Parathyroid adenoma (tissue), 2 donors: ENCODE data around the gene MTTP.

ENCODE experiments used
- H2AFZ ChIP-seq: fragments of 300-600 bp; sonication (generic); one replicate; pipeline ENCODE4 v1.7.0; 2017; ENCODE audit warnings: antibody characterized with exemption, mild to moderate bottlenecking
- H3K27ac ChIP-seq: fragments of 300-600 bp; sonication (generic); one replicate; pipeline ENCODE4 v1.7.0; 2017
- H3K27me3 ChIP-seq: fragments of 300-600 bp; sonication (generic); one replicate; pipeline ENCODE4 v1.7.0; 2017; ENCODE audit warnings: low read length; ENCODE audit not compliant: control insufficient read depth, insufficient read depth
- H3K36me3 ChIP-seq: fragments of 300-600 bp; sonication (generic); one replicate; pipeline ENCODE4 v1.7.0; 2017; ENCODE audit warnings: low read length; ENCODE audit not compliant: control insufficient read depth, insufficient read depth
- H3K4me1 ChIP-seq: fragments of 300-600 bp; sonication (generic); one replicate; pipeline ENCODE4 v1.7.0; 2017; ENCODE audit warnings: control low read depth
- H3K4me2 ChIP-seq: fragments of 300-600 bp; sonication (generic); one replicate; pipeline ENCODE4 v1.7.0; 2017; ENCODE audit warnings: low read length
- H3K4me3 ChIP-seq: fragments of 300-600 bp; sonication (generic); one replicate; pipeline ENCODE4 v1.7.0; 2017; ENCODE audit warnings: low read depth, low read length
- H3K79me2 ChIP-seq: fragments of 300-600 bp; sonication (generic); one replicate; pipeline ENCODE4 v1.7.0; 2017; ENCODE audit warnings: control low read depth
- H3K9ac ChIP-seq: fragments of 300-600 bp; sonication (generic); one replicate; pipeline ENCODE4 v1.7.0; 2017; ENCODE audit warnings: mild to moderate bottlenecking
- H3K9me3 ChIP-seq: fragments of 300-600 bp; sonication (generic); one replicate; pipeline ENCODE4 v1.7.0; 2017; ENCODE audit warnings: low read length; ENCODE audit not compliant: control insufficient read depth
- TF ChIP-seq, protein P1 (sequence below): fragments of 300-600 bp; sonication (generic); IDR thresholded peaks from one replicate; pipeline ENCODE4 v1.7.0; 2017; ENCODE audit warnings: antibody characterized with exemption, mild to moderate bottlenecking
- donor health status: primary hyperparathyroidism.

Gene MTTP

DNA sequence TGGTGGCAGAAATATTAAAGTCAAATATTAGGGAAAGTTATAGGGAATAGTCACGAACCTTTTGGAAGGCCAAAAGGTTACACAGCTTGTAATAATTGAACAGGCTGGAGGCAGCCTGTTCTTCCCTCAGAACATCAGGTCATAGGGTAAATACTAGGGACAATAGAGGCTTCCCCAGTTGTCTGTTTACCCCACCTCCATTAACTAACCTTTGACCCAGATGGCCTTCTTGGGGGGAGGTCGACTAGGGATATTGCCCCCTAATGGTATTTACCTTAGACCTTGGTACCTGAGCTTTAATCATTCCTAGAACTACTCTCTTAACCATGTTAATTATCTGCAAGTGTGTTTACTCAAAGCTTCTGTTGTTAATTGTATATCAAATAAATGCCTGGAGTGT is 37.8 kb upstream of the MTTP start:
- Histone ChIP-seq H3K36me3 (no peaks in the 10 kb centered on the region), H3K27me3 (no peaks in the 10 kb centered on the region), H2AFZ (no peak overlapping the region), H3K9me3 (no peaks in the 10 kb centered on the region), H3K27ac (no peak overlapping the region), H3K4me1 (no peaks in the 10 kb centered on the region), H3K79me2 (no peaks in the 10 kb centered on the region), H3K4me3 (no peak overlapping the region), H3K9ac (no peak overlapping the region), H3K4me2 (no peak overlapping the region)
- TF ChIP-seq, protein P1, sequence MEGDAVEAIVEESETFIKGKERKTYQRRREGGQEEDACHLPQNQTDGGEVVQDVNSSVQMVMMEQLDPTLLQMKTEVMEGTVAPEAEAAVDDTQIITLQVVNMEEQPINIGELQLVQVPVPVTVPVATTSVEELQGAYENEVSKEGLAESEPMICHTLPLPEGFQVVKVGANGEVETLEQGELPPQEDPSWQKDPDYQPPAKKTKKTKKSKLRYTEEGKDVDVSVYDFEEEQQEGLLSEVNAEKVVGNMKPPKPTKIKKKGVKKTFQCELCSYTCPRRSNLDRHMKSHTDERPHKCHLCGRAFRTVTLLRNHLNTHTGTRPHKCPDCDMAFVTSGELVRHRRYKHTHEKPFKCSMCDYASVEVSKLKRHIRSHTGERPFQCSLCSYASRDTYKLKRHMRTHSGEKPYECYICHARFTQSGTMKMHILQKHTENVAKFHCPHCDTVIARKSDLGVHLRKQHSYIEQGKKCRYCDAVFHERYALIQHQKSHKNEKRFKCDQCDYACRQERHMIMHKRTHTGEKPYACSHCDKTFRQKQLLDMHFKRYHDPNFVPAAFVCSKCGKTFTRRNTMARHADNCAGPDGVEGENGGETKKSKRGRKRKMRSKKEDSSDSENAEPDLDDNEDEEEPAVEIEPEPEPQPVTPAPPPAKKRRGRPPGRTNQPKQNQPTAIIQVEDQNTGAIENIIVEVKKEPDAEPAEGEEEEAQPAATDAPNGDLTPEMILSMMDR, result no peak

DNA sequence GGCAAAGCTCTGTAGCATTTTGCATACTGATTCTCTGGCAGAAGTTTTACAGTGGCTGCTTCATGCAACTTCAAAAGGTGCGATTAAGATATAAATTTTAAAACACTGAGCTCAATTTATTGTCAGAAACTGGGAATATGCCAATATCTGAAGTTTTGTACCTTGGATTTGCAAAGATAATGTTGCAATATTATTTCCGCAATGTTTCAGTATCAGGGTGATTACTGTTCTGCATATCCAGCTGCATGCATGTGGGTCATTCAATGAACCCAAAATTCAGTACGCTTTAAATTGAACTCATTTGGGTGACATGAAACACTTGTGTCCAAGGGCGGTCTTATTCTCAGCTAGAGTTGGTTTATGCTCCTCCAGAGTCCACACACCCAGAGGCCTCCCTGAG is 37.0 kb upstream of the MTTP start:
- Histone ChIP-seq H3K36me3 (no peaks in the 10 kb centered on the region), H3K79me2 (no peaks in the 10 kb centered on the region), H3K9ac (no peak overlapping the region), H3K4me3 (no peak overlapping the region), H3K4me1 (no peaks in the 10 kb centered on the region), H3K4me2 (no peak overlapping the region), H3K27ac (no peak overlapping the region), H3K9me3 (no peaks in the 10 kb centered on the region), H2AFZ (no peak overlapping the region), H3K27me3 (no peaks in the 10 kb centered on the region)
- TF ChIP-seq, protein P1, result no peak

DNA sequence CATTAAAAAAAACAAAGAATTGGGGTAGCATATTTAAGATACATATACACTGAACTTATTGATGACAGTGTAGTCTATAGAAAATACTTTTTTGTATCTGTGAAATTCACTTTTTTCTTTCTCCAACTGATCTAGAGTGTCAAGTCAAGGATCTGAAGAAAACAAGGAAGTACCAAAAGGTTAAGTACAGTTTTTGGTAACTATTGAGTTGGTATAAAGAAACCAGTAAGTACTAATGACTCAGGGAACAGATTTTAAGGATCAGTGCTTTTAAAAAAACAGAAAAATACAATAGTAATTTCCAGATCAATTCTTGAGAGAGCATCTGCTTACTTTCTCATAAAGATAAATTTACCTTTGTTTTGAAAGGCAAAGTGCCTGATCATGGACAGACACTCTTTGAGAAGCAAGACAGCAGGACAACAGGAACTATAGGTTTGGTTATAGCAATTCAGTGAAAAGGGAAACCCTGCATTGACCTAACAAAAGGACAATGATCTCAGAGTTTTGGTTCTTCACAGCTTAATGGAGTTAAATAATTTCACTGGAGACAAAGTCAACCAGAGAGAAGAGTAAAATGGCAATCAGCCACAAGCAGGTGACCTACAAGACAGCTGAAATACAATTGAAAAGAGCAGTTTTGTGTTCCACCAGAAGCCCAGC is 34.2 kb upstream of the MTTP start:
- H3K27ac ChIP-seq, result no peak overlapping the region
- no peak overlapping the region for H3K9ac ChIP-seq
- H3K4me3 ChIP-seq, result no peak overlapping the region
- no peak overlapping the region for H2AFZ ChIP-seq
- no peaks in the 10 kb centered on the region for H3K4me1 ChIP-seq
- no peak overlapping the region for H3K4me2 ChIP-seq
- TF ChIP-seq, protein P1, result no peak
- H3K79me2 ChIP-seq, result no peaks in the 10 kb centered on the region
- no peaks in the 10 kb centered on the region for H3K9me3 ChIP-seq
- H3K27me3 ChIP-seq, result no peaks in the 10 kb centered on the region
- no peaks in the 10 kb centered on the region for H3K36me3 ChIP-seq

DNA sequence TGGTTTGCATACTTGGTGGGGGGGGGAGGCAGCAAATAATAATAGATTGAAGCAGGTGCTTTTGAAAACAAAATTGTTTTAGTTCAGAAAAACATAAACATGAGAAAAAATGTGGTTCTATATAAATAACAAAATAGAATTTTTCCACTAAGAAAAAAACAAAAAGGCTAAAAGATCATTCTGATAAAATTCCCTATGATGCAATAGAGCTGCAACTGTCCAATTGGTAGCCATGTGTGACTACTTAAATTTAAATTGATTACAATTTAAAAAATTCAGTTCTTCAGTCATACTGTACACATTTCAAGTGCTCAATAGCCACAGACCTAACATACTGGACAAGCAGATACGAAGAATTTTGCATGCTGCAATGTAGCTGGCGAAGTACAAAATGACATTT is 21.8 kb upstream of the MTTP start:
- Histone ChIP-seq H3K4me2 (no peak overlapping the region), H3K27ac (no peak overlapping the region), H2AFZ (no peak overlapping the region), H3K9me3 (no peaks in the 10 kb centered on the region), H3K4me3 (no peak overlapping the region), H3K27me3 (no peaks in the 10 kb centered on the region), H3K9ac (no peak overlapping the region), H3K79me2 (no peaks in the 10 kb centered on the region), H3K4me1 (no peaks in the 10 kb centered on the region), H3K36me3 (no peaks in the 10 kb centered on the region)
- TF ChIP-seq, protein P1, result no peak
